IPS DF 4.7 (cell line): ENCODE results near the gene CRACDL.
"Not testable (repeated sequence)": the region's sequence is repeated elsewhere in the genome, so short reads cannot be mapped to it uniquely, and the experiment has no call there.

Experiments
- DNase-seq: peaks from one replicate; pipeline ENCODE4 v3.0.0-alpha.2; 2013; ENCODE audit warnings: low spot score; ENCODE audit errors: extremely low read depth

CRACDL gene

GRCh38 chr2:98753801-98754200 lies 182.2 kb downstream of the CRACDL start:
- no peak for DNase-seq

- not testable (repeated sequence) for DNase-seq
These were observed 183.3 kb downstream of the CRACDL start for GRCh38 chr2:98752711-98753110.

- no peak for DNase-seq
These were observed 184.3 kb downstream of the CRACDL start for GRCh38 chr2:98751748-98752147.

- no peak for DNase-seq
These were observed 185.3 kb downstream of the CRACDL start for GRCh38 chr2:98750593-98751282.

GRCh38 chr2:98749066-98749450 lies 187.0 kb downstream of the CRACDL start:
- DNase-seq, result no peak

GRCh38 chr2:98748292-98749065 lies 187.5 kb downstream of the CRACDL start:
- DNase-seq, result no peak

GRCh38 chr2:98747888-98748287 lies 188.1 kb downstream of the CRACDL start:
- no peak for DNase-seq

GRCh38 chr2:98746426-98746825 lies 189.6 kb downstream of the CRACDL start:
- no peak for DNase-seq

- no peak for DNase-seq
These were observed 191.4 kb downstream of the CRACDL start for GRCh38 chr2:98744595-98744994.
